MM.1S (cell line): ENCODE results near the gene ACTR1B.

Experiments used
- CTCF ChIP-seq: fragments of 300-600 bp; sonication (generic); IDR thresholded peaks from 2 replicates; pipeline ENCODE4 v1.5.1; 2016; ENCODE audit warnings: antibody characterized with exemption, low read length, mixed read lengths
- EZH2 ChIP-seq: fragments of 300-600 bp; sonication (generic); optimal IDR thresholded peaks from 2 replicates; pipeline ENCODE3; 2017; ENCODE audit warnings: low read depth, mild to moderate bottlenecking, antibody characterized with exemption, low read length, mixed read lengths

DNA sequence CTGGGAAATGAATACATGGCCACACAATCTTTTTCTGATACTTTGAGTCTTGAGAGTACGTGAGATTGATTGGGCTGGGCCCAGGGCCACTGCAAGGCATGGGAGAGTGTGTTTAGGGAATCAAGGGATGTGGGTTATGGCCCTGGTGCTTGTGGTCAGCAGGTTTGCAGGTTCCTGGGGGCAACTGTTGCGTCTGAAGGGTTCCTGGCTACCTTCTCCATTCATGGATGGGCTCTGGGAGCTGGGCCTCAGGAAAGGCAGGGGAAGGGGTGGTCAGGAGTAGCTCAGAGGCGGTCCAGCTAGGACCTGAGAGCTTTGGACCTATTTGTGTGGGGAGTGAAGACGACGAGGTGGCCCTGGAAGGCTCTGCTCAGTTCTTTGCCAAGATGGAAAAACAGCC is 41.1 kb upstream of the ACTR1B start:
- TF ChIP-seq EZH2 (no peak), CTCF (no peak)
